ENCODE data around the gene PAQR8. TPM values are rescaled to one million over a fixed set of nuclear protein-coding genes. Genes with fewer than 3 reads are reported as not detected.

PAQR8 gene
- total RNA-seq, 4 donors from 2014 or later = 9.1 to 300 (median 210) TPM

- Histone ChIP-seq H3K9me3 (no peaks in the 10 kb centered on the region), H3K4me1 (peaks cover 0 to 55% (median 2%) of the 10 kb centered on the region in 4 donors), H3K4me3 (no peak overlapping the region), H3K27me3 (no peaks in the 10 kb centered on the region), H3K27ac (peak overlapping the region in 2 of 4 donors; percentile 21 to 47), H3K36me3 (peaks cover 0 to 36% (median 0%) of the 10 kb centered on the region in 3 donors)
- DNase-seq = no peak
- TF ChIP-seq POLR2A (IDR thresholded peaks at IDR 0.05) = no peak
- no peak for TF ChIP-seq CTCF (IDR thresholded peaks at IDR 0.05)
Observed at GRCh38 chr6:52403086-52403485, 41.1 kb downstream of the PAQR8 start.

- Histone ChIP-seq H3K9me3 (no peaks in the 10 kb centered on the region), H3K27ac (peak overlapping the region in 2 of 4 donors; percentile 47 to 51)
Observed at GRCh38 chr6:52403627-52404026, 41.7 kb downstream of the PAQR8 start.

GRCh38 chr6:52405243-52405642 lies 43.3 kb downstream of the PAQR8 start:
- Histone ChIP-seq H3K27me3 (no peaks in the 10 kb centered on the region), H3K4me3 (no peak overlapping the region), H3K4me1 (peaks cover 0 to 34% (median 2%) of the 10 kb centered on the region in 4 donors), H3K36me3 (peaks cover 0 to 36% (median 0%) of the 10 kb centered on the region in 3 donors), H3K9me3 (no peaks in the 10 kb centered on the region), H3K27ac (no peak overlapping the region)
- no peak for DNase-seq
- no peak for TF ChIP-seq POLR2A (IDR thresholded peaks at IDR 0.05)

More at GRCh38 chr6:52403627-52404026, 41.7 kb downstream of the PAQR8 start:
- DNase-seq = peak in 2 of 3 donors; percentile 87 to 90
- Histone ChIP-seq H3K36me3 (peaks cover 0 to 36% (median 0%) of the 10 kb centered on the region in 3 donors), H3K4me1 (peaks cover 0 to 50% (median 2%) of the 10 kb centered on the region in 4 donors), H3K4me3 (no peak overlapping the region), H3K27me3 (no peaks in the 10 kb centered on the region)
- TF ChIP-seq POLR2A (IDR thresholded peaks at IDR 0.05) (no peak), CTCF (IDR thresholded peaks at IDR 0.05) (peak in 1 of 6 experiments; percentile 18)

- peaks cover 0 to 36% (median 0%) of the 10 kb centered on the region in 3 donors for H3K36me3 ChIP-seq
- H3K27ac ChIP-seq = no peak overlapping the region
- H3K4me1 ChIP-seq = peaks cover 0 to 21% (median 0%) of the 10 kb centered on the region in 4 donors
- no peak overlapping the region for H3K4me3 ChIP-seq
- no peak for DNase-seq
- no peaks in the 10 kb centered on the region for H3K9me3 ChIP-seq
- TF ChIP-seq CTCF (IDR thresholded peaks at IDR 0.05) (peak in 5 of 6 experiments; percentile 13 to 51 (median 46)), POLR2A (IDR thresholded peaks at IDR 0.05) (no peak)
- no peaks in the 10 kb centered on the region for H3K27me3 ChIP-seq
Observed at GRCh38 chr6:52407467-52407866, 45.5 kb downstream of the PAQR8 start.

GRCh38 chr6:52409499-52409898 lies 47.5 kb downstream of the PAQR8 start:
- no peak for DNase-seq
- H3K4me3 ChIP-seq = no peak overlapping the region
- peaks cover 0 to 4% (median 0%) of the 10 kb centered on the region in 4 donors for H3K4me1 ChIP-seq
- H3K27me3 ChIP-seq = no peaks in the 10 kb centered on the region
- H3K9me3 ChIP-seq = no peaks in the 10 kb centered on the region
- no peak for TF ChIP-seq POLR2A (IDR thresholded peaks at IDR 0.05)
- H3K36me3 ChIP-seq = peaks cover 0 to 17% (median 0%) of the 10 kb centered on the region in 3 donors
- no peak overlapping the region for H3K27ac ChIP-seq

GRCh38 chr6:52410979-52411378 lies 49.0 kb downstream of the PAQR8 start:
- H3K27ac ChIP-seq = no peak overlapping the region
- TF ChIP-seq CTCF (IDR thresholded peaks at IDR 0.05) (no peak), POLR2A (IDR thresholded peaks at IDR 0.05) (no peak)

More at GRCh38 chr6:52410979-52411378, 49.0 kb downstream of the PAQR8 start:
- DNase-seq = no peak
- Histone ChIP-seq H3K36me3 (peaks cover 0 to 2% (median 0%) of the 10 kb centered on the region in 3 donors), H3K27me3 (no peaks in the 10 kb centered on the region), H3K4me1 (peaks cover 0 to 4% (median 0%) of the 10 kb centered on the region in 4 donors), H3K4me3 (no peak overlapping the region), H3K9me3 (no peaks in the 10 kb centered on the region)

All from Peyer's patch (tissue), 4 donors.